Activated T-cell treated with anti-CD3 and anti-CD28 coated beads, Interleukin-2, amount 50 U/mL, for 1 hour (primary cell): ENCODE data around the gene NPAS3.

Experiments used
- DNase-seq: peaks from one replicate; pipeline ENCODE4 v3.0.0-alpha.2; 2020

The NPAS3 gene

GRCh38 chr14:33347796-33348195, 409.1 kb downstream of the NPAS3 start:
- no peak for DNase-seq

DNA sequence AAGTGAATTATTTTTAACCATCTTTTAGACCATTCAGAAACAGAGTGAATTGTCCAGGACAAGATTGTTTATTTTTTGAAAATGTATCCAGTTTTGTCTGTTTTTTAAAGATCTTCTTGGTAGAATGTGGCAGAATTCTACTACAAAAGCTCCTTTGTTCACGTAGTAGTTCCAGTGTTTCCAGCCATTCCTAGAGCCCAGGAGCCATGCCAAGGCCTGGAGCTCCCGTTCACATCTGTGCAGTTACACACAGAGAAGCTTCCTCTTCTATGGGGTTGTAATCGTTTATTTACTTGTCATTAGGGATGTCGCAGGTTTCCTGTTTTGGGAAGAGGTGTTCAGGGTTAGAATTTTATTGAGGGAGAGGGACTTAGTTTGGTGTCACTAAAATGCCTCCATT, 409.8 kb downstream of the NPAS3 start:
- DNase-seq: no peak

DNA sequence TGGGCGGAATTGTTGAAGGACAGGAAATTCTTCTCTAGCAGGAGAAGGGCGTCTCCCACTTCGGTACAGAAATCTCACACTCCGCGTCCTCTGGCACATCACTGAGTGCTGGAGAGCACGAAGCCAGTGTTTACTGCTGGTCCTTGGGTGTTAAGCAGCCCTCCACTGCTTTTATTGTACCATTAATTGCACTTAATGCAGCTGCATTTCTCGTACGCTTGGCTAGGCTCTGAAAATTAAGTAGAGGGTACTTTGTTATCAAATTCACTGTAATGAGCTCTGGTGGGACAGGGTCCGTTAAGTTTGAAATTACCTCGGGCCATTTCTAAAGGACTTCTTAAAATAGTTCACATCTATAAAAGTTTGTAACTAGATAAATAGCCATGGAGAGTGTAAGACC, 411.2 kb downstream of the NPAS3 start:
- no peak for DNase-seq

DNA sequence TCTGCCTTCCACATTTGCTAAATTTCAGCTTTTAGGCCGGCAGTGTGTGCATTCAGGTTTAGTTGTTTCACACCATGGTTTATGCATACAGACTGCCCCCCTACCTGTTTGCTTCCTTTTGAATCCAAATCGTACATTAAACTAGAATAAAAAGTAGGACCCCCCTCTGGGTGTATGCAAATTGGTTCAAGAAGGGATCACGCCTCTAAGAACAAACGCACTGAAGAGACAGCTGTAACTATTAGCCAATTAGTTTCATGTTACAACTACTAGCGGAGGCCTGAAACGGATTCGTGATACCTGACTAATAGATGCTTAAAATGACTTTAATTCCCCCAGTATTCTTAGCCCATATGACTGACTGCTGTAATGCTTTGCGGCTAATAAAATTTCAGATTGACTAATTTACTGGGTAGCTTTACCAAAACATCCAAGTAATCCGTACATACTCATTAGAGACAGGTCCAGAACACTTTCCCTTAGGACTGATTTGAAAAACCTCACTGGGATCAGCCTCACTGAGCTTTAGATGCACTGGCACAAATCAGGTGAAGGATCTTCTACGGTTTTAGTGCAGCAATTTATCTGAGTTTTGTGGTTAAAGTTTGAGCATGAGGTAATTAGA, 411.8 kb downstream of the NPAS3 start:
- no peak for DNase-seq

DNA sequence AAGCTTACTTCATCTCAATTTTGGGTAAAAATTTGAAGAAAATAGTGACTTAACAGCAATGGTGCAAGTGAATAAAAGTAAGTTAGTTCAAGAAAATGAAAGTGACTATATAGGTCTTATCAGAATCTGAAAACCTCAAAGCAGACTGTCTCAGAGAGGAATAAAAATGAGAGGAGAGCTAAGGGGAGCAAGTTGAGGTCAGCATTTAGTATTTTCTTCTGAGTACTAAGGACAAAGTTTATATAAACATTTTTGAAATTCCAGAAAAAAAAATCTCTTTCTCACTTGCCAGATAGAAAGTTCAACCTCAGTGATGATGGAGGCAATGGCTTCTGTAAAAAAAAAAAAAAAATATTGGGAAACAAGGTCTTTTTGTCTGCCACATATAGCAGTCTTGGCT, 414.1 kb downstream of the NPAS3 start:
- DNase-seq: no peak

- no peak for DNase-seq
Observed at GRCh38 chr14:33356181-33356580, 417.5 kb downstream of the NPAS3 start.

DNA sequence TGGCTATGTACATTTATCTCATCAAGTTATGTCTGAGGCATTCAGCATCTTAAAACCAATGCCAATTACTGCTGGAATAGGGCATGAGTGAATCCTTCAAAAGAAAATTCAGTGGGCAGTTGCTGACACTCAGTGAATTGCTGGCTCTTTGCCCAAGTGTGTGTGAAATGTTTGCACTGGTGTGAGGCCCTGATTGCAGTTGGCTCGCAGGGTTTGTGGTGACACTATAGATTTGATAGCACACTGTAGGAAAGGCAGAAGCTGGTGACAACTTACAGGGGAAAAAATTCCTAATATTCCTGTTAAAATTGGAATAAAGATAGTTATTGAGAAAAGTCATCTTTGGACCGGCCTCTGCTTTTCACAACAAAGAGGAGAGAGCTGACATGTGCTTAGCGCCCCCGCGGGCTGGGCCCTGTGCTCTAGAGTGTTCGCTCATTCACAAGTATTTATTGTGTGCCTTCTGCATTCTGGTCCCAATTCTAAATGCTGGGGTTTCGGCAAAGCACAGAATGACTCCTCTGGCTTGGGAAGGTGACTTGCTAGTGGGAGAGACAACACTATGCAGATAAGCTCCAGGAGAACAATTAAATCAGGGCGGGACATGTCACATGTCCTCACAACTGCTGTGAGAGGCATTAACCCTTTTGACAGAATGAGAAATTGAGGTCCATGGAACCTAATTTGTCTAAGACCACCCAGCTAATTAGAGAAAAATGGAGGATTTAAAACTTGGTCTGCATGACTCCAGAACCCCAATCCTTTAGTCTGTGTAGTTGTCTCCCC, 418.7 kb downstream of the NPAS3 start:
- DNase-seq: no peak

- no peak for DNase-seq
Observed at GRCh38 chr14:33359288-33359881, 420.7 kb downstream of the NPAS3 start.

DNA sequence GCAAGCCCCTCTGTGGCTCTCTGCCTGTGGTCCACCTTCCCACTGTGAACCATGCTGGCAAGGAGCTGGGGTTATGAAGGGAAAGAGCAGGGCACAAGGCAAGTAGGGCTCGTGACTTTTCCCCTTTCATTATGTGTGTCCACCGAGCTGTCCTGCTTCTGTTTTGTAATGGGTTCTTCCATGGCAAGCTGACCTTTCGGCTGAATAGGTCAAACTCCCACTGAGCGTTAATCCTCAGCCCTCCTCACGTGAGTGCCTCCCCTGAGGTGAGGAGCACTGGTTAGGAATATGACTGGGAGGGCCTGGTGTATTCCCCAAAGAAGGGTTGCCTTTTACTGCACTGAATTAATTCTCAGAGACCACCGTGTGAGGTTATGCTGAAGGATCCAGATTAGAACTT, 424.3 kb downstream of the NPAS3 start:
- DNase-seq: no peak

- no peak for DNase-seq
Observed at GRCh38 chr14:33363682-33364081, 425.0 kb downstream of the NPAS3 start.

DNA sequence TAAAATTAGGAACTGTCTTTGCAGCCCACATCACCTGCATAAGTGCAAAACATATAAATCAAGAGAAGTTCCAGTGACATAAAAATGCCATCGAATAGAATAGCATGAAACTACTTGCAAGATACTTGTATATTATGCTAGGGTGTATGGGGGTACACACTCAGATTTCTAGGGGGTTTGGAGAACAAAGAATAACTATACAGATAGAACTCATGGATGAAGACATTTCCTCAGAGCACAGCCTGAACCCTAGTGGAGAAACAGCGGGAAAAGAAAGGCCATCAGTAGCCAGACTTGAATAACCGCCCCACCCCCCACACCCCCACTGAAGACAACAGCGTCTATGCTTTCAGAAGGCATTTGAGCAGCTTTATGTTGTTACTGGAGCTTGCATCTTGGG, 425.8 kb downstream of the NPAS3 start:
- no peak for DNase-seq

- DNase-seq: no peak
Observed at GRCh38 chr14:33369041-33369440, 430.4 kb downstream of the NPAS3 start.

- DNase-seq: no peak
Observed at GRCh38 chr14:33369972-33370371, 431.3 kb downstream of the NPAS3 start.

DNA sequence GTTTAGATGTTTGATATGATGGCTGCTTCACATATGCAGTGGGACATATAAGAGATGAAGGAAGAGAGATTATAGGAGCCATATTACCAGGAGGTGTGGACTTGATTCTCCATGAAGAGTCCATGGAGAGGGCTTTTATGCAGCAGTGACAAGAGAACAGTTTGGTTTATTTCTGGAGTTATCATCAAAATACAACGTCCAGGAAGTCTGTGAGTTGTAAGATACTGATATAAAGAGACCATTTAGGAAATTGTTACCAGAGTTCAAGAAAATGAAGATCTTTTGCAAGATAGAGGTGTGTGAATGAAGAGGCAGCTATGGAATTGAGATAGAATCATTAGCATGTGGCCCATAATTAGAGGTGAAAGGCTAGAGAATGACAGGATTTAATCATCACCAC, 431.7 kb downstream of the NPAS3 start:
- DNase-seq: no peak

- DNase-seq: no peak
Observed at GRCh38 chr14:33375196-33375595, 436.5 kb downstream of the NPAS3 start.

DNA sequence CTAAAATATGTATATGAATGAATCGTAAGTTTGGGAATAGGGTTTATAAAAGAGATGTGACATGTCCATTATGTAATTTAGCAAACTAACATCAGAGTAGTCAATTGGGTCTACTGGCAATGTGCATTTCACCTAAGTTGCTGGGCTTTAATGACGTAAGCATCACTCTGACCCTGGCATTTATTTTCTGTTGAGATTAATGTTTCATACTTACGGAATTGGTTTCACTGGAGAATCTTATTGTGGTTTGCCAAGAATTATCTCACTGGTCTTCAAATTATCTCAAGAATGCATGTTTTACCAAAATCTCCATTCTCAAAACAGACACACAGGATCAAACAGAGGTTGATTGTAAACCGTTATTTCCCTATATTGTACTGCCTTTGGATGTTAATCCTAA, 437.1 kb downstream of the NPAS3 start:
- DNase-seq: no peak

DNA sequence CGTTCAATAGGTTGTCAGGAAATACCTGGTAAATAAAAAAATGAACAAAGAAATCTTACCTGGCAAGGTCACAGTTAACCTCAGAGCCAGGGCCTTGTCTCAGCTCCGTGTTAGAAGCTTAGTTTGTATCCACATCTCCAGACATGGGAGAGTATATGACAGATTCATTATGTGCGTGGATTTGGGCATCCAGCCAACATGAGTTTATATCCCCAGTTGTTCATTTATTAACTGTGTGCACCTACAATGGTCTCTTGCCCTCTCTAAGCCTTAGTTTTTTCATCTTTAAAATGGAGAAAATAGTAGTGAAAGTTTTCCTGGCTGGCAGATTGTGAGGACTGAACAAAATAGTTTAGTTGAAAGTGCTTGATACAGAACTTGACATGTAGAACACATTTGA, 437.8 kb downstream of the NPAS3 start:
- no peak for DNase-seq

DNA sequence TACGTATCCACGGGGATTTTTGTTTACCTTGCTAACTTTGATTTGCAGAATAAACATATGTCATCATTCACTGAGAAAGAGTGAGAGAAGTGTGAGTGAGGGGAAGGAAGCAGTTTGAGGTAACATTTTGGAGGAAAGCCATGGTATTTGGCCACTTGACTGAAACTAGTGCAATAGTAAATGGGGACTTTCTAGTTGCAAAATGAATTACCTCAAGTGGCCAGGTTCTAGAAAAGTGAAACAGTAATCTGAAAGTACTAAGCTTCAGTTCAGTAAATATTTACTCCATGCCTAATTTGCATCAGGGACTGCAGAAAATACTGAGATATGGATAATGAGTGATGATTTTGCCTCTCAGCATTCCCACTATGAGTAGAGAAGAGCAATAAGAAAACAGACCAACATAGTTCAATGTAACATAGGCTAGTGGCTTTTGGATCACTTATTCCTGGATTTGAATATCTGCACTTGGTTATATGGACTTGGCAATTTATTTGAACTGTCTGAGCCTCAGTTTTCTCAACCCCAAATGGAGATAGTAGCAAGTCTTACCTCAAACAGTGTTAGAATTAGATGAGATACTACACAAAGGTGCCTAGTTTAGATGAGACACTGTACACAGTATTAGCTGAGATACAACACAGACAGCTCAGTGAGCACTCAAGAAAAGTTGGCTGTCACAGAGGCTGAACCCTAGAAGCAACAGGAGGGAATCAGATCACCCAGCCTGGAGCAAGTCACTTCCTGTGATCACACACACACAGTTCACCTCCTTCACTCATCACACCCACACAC, 439.1 kb downstream of the NPAS3 start:
- no peak for DNase-seq

DNA sequence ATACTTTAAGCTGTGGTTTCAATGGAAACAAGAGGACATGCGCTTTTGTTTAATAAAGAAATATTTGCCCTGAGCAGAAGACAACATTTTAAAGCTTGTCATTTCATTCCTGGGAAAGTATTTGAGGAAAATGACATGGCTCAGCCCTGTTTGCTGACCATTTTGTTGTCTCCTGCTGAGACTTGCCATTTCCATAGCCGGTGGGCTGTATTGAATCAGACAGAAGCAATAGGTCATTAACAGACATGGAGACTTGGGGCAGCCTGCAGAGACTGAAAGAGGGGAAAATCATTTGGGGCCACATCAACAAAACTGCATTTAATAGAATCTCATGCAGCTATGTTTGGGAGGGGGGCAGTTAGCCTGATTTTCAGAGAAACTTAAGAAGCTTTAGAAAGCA, 443.0 kb downstream of the NPAS3 start:
- DNase-seq: no peak

DNA sequence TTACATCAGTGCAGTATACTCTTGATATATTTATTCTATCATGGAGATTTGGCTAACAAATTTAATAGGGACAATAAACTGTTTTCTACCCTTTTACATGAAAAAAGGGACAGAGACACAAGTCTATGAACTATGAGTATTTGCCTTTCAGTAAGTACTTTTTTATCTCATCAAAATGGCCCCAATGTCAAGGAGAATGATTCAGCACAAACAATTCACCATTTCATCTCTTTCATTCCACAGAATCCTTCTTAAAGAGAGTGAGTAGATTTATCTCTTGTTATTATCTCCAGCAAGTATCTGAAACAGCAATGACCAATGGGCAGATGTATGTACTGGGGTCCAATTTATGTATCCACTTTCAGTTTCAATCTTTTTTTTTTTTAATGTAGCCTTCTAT, 447.5 kb downstream of the NPAS3 start:
- no peak for DNase-seq

GRCh38 chr14:33386781-33387180, 448.1 kb downstream of the NPAS3 start:
- DNase-seq: no peak

- DNase-seq: no peak
Observed at GRCh38 chr14:33390335-33390734, 451.7 kb downstream of the NPAS3 start.

DNA sequence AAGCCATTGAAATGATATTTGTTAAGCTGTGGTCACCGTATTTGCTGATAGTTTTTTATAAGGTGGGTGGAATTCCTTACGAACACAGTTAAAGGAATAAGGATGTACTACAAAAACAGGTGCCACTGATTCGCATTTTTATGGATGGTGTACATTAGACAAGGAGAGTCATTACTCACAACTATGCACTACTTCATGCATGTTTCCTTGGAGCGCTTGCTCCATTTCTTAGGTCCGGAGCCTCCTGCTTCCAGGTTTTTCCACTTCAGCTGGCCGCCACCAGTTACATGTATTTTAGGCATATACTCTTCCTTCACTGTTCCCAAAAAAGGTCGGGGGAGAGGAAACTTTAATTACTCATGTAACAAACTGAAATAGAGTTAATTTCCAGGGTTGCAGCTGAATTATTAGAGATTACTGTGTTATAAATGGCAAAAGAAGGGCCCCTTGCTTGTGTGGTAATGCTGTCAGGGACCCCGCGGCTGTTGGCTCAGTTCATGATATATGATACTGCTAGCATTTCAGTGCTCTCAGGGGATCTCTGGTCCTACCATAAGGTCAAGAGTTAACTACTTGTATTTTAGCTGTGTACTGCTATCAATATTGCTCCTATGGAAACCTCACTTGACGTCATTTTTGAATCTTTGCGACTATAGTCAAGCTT, 454.7 kb downstream of the NPAS3 start:
- DNase-seq: no peak
